IMR-90 (cell line): ENCODE results near the gene PPL. TPM values are rescaled to one million over a fixed set of nuclear protein-coding genes. Genes with fewer than 3 reads are reported as not detected.

ENCODE experiments used
- ATAC-seq: fragments of 200-7000 bp; cut with Tn5 transposase; 2 replicates; pipeline ENCODE4 v1.9.1; 2020; ENCODE audit warnings: low read depth, mild to moderate bottlenecking, moderate library complexity
- BruUV-seq: library from RNA; stranded (reverse); fragments of 400-500 nt; replicated peaks from 2 replicates; lab custom pipeline; 2021; lab: Mats Ljungman, UMichigan
- CTCF ChIA-PET: fragments of 300-600 bp; formaldehyde crosslinking; extraction: SDS; loops from one replicate; lab custom pipeline; 2021; ENCODE audit warnings: antibody characterized with exemption; lab: Yijun Ruan, JAX
- POLR2A ChIA-PET: fragments of 300-600 bp; sonication (Branson Sonifier 250); formaldehyde crosslinking; loops from one replicate; lab custom pipeline; 2022; ENCODE audit warnings: antibody characterized with exemption; ENCODE audit not compliant: unreplicated experiment; lab: Charles Lee
- DNase-seq: peaks from one replicate; pipeline ENCODE4 v3.0.0; 2013
- H2AFZ ChIP-seq: replicated peaks from 2 replicates; pipeline ENCODE3; 2013; ENCODE audit warnings: low read length, mild to moderate bottlenecking; ENCODE audit not compliant: poor library complexity
- H2AK5ac ChIP-seq: 2 replicates; pipeline ENCODE4 v1.6.1; 2013; ENCODE audit warnings: low read depth, low read length, inconsistent platforms
- H2AK9ac ChIP-seq: replicated peaks from 2 replicates; pipeline ENCODE3; 2013; ENCODE audit warnings: mild to moderate bottlenecking, low read depth, low read length, moderate library complexity; ENCODE audit not compliant: poor library complexity
- H2BK120ac ChIP-seq: 2 replicates; pipeline ENCODE4 v1.6.1; 2013; ENCODE audit warnings: low read depth, low read length, inconsistent platforms
- H2BK15ac ChIP-seq: 3 replicates; pipeline ENCODE4 v1.6.1; 2013; ENCODE audit warnings: low read depth, low read length, inconsistent platforms
- H2BK20ac ChIP-seq: 2 replicates; pipeline ENCODE4 v1.6.1; 2013; ENCODE audit warnings: low read depth, mild to moderate bottlenecking, inconsistent platforms, low read length, moderate library complexity
- H2BK5ac ChIP-seq: 2 replicates; pipeline ENCODE4 v1.6.1; 2013; ENCODE audit warnings: mild to moderate bottlenecking, low read depth, low read length, inconsistent platforms; ENCODE audit not compliant: poor library complexity, severe bottlenecking
- H3K14ac ChIP-seq: replicated peaks from 2 replicates; pipeline ENCODE4 v1.6.1; 2013; ENCODE audit warnings: low read depth, low read length, inconsistent platforms
- H3K18ac ChIP-seq: 2 replicates; pipeline ENCODE4 v1.6.1; 2013; ENCODE audit warnings: low read depth, low read length, control low read depth
- H3K23ac ChIP-seq: 2 replicates; pipeline ENCODE4 v1.6.1; 2013; ENCODE audit warnings: low read depth, low read length, inconsistent platforms
- H3K27ac ChIP-seq: 2 replicates; pipeline ENCODE4 v1.5.1; 2013; ENCODE audit warnings: mild to moderate bottlenecking, control low read depth, low read length; ENCODE audit not compliant: insufficient read depth
- H3K27me3 ChIP-seq: 2 replicates; pipeline ENCODE4 v1.6.1; 2013; ENCODE audit warnings: low read length; ENCODE audit not compliant: control insufficient read depth, insufficient read depth
- H3K36me3 ChIP-seq: 2 replicates; pipeline ENCODE4 v1.6.1; 2013; ENCODE audit warnings: low read length, mixed read lengths; ENCODE audit not compliant: control insufficient read depth, insufficient read depth
- H3K4ac ChIP-seq: 2 replicates; pipeline ENCODE4 v1.6.1; 2013; ENCODE audit warnings: low read depth, low read length, inconsistent platforms
- H3K4me1 ChIP-seq: 2 replicates; pipeline ENCODE4 v1.6.1; 2013; ENCODE audit warnings: low read length, mixed read lengths; ENCODE audit not compliant: control insufficient read depth, insufficient read depth
- H3K4me2 ChIP-seq: 2 replicates; pipeline ENCODE4 v1.6.1; 2013; ENCODE audit warnings: low read depth, mild to moderate bottlenecking, control low read depth, low read length, moderate library complexity
- H3K4me3 ChIP-seq: 2 replicates; pipeline ENCODE4 v1.5.1; 2013; ENCODE audit warnings: low read depth, mild to moderate bottlenecking, control low read depth, low read length, moderate library complexity; ENCODE audit not compliant: insufficient read depth
- H3K56ac ChIP-seq: 2 replicates; pipeline ENCODE4 v1.6.1; 2013; ENCODE audit warnings: low read length, inconsistent platforms; ENCODE audit not compliant: insufficient read depth; ENCODE audit errors: extremely low read depth
- H3K79me1 ChIP-seq, 2 experiments: 2 replicates each; pipeline ENCODE4 v1.6.1; 2013; ENCODE audit warnings: low read length in 2 of 2, inconsistent platforms in 1 of 2, low read depth in 1 of 2
- H3K9ac ChIP-seq: 2 replicates; pipeline ENCODE4 v1.6.1; 2013; ENCODE audit warnings: low read depth, low read length, control low read depth
- H3K9me1 ChIP-seq: 2 replicates; pipeline ENCODE4 v1.6.1; 2013; ENCODE audit warnings: low read length, inconsistent platforms; ENCODE audit not compliant: insufficient read depth
- H3K9me3 ChIP-seq: 2 replicates; pipeline ENCODE4 v1.6.1; 2013; ENCODE audit warnings: low read length; ENCODE audit not compliant: control insufficient read depth, insufficient read depth
- H4K20me1 ChIP-seq: 2 replicates; pipeline ENCODE4 v1.6.1; 2013; ENCODE audit warnings: low read length, inconsistent platforms; ENCODE audit not compliant: insufficient read depth
- H4K5ac ChIP-seq: 2 replicates; pipeline ENCODE4 v1.6.1; 2013; ENCODE audit warnings: mild to moderate bottlenecking, low read depth, low read length, control low read depth
- H4K8ac ChIP-seq, 2 experiments: 2 replicates each; pipeline ENCODE4 v1.6.1; 2013; ENCODE audit warnings: low read depth in 2 of 2, low read length in 2 of 2, control low read depth in 1 of 2, inconsistent platforms in 1 of 2
- H4K91ac ChIP-seq: 2 replicates; pipeline ENCODE4 v1.6.1; 2013; ENCODE audit warnings: low read depth, low read length, inconsistent platforms; ENCODE audit not compliant: insufficient read depth
- NFE2L2 ChIP-seq: fragments of 150-350 bp; IDR thresholded peaks from 2 replicates; pipeline ENCODE4 v1.6.1; 2016; ENCODE audit warnings: low read depth, mild to moderate bottlenecking, low read length
- POLR2A ChIP-seq: IDR thresholded peaks from 2 replicates; pipeline ENCODE4 v1.6.1; 2012; ENCODE audit warnings: mild to moderate bottlenecking, low read depth, low read length
- RAD21 ChIP-seq: IDR thresholded peaks from 2 replicates; pipeline ENCODE4 v1.6.1; 2012; ENCODE audit warnings: low read length, improper control_type of control experiment
- RCOR1 ChIP-seq: IDR thresholded peaks from 2 replicates; pipeline ENCODE4 v1.6.1; 2012; ENCODE audit warnings: mild to moderate bottlenecking, low read length, improper control_type of control experiment; ENCODE audit not compliant: insufficient replicate concordance
- SMC3 ChIP-seq: fragments of 150-350 bp; IDR thresholded peaks from 2 replicates; pipeline ENCODE4 v1.6.1; 2016; ENCODE audit warnings: low read depth, mild to moderate bottlenecking, antibody characterized with exemption, low read length, moderate library complexity
- USF2 ChIP-seq: fragments of 150-350 bp; IDR thresholded peaks from 2 replicates; pipeline ENCODE4 v1.6.1; 2017; ENCODE audit warnings: mild to moderate bottlenecking, antibody characterized with exemption, low read length, low read depth
- WGBS, 2 experiments: methylation state at CpG; one replicate each; pipeline versions ENCODE4 v1.1.5 to v1.1.7; 2013; ENCODE audit warnings: missing lambda C conversion rate in 2 of 2; ENCODE audit not compliant: insufficient read length in 1 of 2; ENCODE audit errors: extremely low coverage in 2 of 2; 5-methylcytosine and 5-hydroxymethylcytosine counted together
- dilution Hi-C: fragments of 300-500 bp; cut with HindIII; formaldehyde crosslinking; loops from one replicate; pipeline ENCODE4 v1.14.3; 2018; ENCODE audit warnings: low sequenced_read_pairs; ENCODE audit not compliant: unreplicated experiment
- in situ Hi-C: fragments of 300-500 bp; cut with MboI; formaldehyde crosslinking; loops from 3 replicates; pipeline ENCODE4 v1.14.3; 2019; ENCODE audit warnings: low sequenced_read_pairs, inconsistent platforms, mixed read lengths
- intact Hi-C: fragments of 100-400 bp; cut with micrococcal nuclease; formaldehyde crosslinking; loops from 2 replicates; pipeline ENCODE4 v1.10.0; 2022
- polyA plus RNA-seq, 3 experiments: library from polyadenylated mRNA; depleted of rRNA; stranded (reverse); fragments of >200 nt; gene quantifications; 2 replicates each; pipeline ENCODE4 v1.2.3, GENCODE V29; 2012; ENCODE audit warnings: low replicate concordance in 1 of 3
- total RNA-seq: library from RNA; depleted of rRNA; stranded (reverse); fragments of >200 nt; gene quantifications from 2 replicates; pipeline ENCODE4 v1.2.3, GENCODE V29; 2012

PPL gene
- total and polyA plus RNA-seq, 2 of the 4 experiments (the other 2 are of a cell fraction): 0.34 to 0.36 TPM

GRCh38 chr16:4880006-4880580, 56.9 kb downstream of the PPL start:
- no peak overlapping the region for H3K4ac ChIP-seq
- H2BK5ac ChIP-seq: no peak overlapping the region
- no peak overlapping the region for H4K5ac ChIP-seq
- no peak overlapping the region for H3K4me3 ChIP-seq
- no peak overlapping the region for H4K91ac ChIP-seq
- no peak overlapping the region for H3K9ac ChIP-seq
- POLR2A ChIA-PET: no interaction called here
- H3K4me2 ChIP-seq: no peak overlapping the region
- H3K9me3 ChIP-seq: no peaks in the 10 kb centered on the region
- BruUV-seq: no TSS peak
- peaks cover 8 to 37% of the 10 kb centered on the region in 2 experiments; a peak in 3 of 4 replicates for H3K79me1 ChIP-seq
- no peak for DNase-seq
- no peak overlapping the region for H3K23ac ChIP-seq
- in situ Hi-C loops: loop anchor here (10.0 kb wide), 1 partner anchor 65 kb away; no protein-coding TSS in a partner anchor
- CTCF ChIA-PET: no interaction called here
- peaks cover 10% of the 10 kb centered on the region for H3K9me1 ChIP-seq
- no peak overlapping the region for H2AFZ ChIP-seq
- no peak overlapping the region for H3K56ac ChIP-seq
- H2BK20ac ChIP-seq: no peak overlapping the region
- H2BK15ac ChIP-seq: no peak overlapping the region
- H3K27ac ChIP-seq: no peak overlapping the region
- no peak overlapping the region for H2AK9ac ChIP-seq
- H4K8ac ChIP-seq: no peak overlapping the region
- no peak overlapping the region for H3K18ac ChIP-seq
- H3K4me1 ChIP-seq: peaks cover 9% of the 10 kb centered on the region
- H2AK5ac ChIP-seq: no peak overlapping the region
- no peaks in the 10 kb centered on the region for H3K27me3 ChIP-seq
- dilution Hi-C loops: no loop called here
- TF ChIP-seq RAD21 (no peak), SMC3 (no peak), POLR2A (no peak), NFE2L2 (no peak), USF2 (no peak), RCOR1 (no peak)
- H4K20me1 ChIP-seq: peaks cover 21% of the 10 kb centered on the region; the same call in 1 of the 2 replicates
- WGBS, 2 experiments: 93% methylated on average over 8 of the region's 17 CpGs; no CpG with 5 or more reads in 1 of the 2 experiments
- no peak overlapping the region for H3K14ac ChIP-seq
- H3K36me3 ChIP-seq: peaks cover 75% of the 10 kb centered on the region
- no peak overlapping the region for H2BK120ac ChIP-seq
- intact Hi-C loops: loop anchor here (5.0 kb wide), 1 partner anchor 62 kb away; no protein-coding TSS in a partner anchor
- ATAC-seq: no peak
